ENCODE data around the gene CTNNAL1.

DNA sequence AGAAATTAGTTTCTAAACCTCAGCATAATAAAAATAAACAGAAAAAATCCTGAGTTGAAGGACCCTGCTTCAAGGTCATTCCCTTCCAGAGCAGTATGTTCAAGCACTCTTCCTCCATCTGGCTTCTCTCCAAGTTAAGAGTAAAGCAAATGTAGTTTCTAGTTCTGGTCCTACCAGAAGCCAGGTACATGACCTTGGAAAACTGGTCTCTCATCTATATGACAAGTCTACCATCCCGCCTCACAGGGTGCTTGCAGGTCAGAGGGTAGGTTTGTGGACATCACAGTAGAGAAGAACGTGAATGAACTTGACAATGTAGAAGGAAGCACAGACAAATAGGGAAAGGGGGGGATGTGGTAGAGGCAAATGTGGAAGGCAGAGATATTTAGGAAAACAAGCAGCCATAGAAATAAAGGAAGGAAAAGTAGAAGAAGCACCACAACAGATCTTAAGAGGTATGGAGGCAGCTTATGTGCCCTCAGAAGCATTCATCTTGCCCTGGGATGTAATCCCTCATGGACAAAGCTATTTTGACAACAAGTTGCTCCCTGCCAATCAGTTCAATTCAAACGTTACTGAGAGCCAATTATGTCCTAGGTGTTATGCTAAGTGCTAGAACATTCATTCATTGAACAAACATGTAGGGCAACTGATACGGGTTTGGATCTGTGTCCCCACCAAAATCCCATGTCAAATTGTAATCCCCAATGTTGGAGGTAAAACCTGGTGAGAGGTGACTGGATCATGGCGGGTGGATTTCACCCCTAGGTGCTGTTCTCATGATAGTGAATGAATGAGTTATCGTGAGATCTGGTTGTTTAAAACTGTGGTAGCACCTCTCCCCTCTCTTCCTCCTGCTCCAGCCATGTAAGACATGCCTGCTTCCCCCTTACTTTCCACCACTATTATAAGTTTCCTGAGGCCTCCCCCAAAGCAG lies 23.7 kb upstream of the CTNNAL1 start:
- TF ChIP-seq, protein P1, sequence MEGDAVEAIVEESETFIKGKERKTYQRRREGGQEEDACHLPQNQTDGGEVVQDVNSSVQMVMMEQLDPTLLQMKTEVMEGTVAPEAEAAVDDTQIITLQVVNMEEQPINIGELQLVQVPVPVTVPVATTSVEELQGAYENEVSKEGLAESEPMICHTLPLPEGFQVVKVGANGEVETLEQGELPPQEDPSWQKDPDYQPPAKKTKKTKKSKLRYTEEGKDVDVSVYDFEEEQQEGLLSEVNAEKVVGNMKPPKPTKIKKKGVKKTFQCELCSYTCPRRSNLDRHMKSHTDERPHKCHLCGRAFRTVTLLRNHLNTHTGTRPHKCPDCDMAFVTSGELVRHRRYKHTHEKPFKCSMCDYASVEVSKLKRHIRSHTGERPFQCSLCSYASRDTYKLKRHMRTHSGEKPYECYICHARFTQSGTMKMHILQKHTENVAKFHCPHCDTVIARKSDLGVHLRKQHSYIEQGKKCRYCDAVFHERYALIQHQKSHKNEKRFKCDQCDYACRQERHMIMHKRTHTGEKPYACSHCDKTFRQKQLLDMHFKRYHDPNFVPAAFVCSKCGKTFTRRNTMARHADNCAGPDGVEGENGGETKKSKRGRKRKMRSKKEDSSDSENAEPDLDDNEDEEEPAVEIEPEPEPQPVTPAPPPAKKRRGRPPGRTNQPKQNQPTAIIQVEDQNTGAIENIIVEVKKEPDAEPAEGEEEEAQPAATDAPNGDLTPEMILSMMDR (IDR thresholded peaks at IDR 0.05): no peak
- no peak for TF ChIP-seq POLR2A (IDR thresholded peaks at IDR 0.05)

Data from right lobe of liver (tissue), 4 donors.